Dermis microvascular lymphatic vessel endothelial cell (primary cell): ENCODE data around the gene TTLL10. TPM values are rescaled to one million over a fixed set of nuclear protein-coding genes. Genes with fewer than 3 reads are reported as not detected.
A peak's percentile ranks its signal among the peaks of the same experiment; 100 is the strongest.

Source experiments
- DNase-seq, 2 donors: peaks; one replicate each; pipeline versions ENCODE4 v3.0.0 to v3.0.0-alpha.2; 2010; ENCODE audit warnings: low read depth in 2 of 2
- total RNA-seq: library from RNA; depleted of rRNA; stranded (reverse); fragments of >200 nt; gene quantifications from 2 replicates; pipeline ENCODE4 v1.2.1, GENCODE V29; 2014

TTLL10 gene
- total RNA-seq, 1 donor from 2014 or later: not detected

DNA sequence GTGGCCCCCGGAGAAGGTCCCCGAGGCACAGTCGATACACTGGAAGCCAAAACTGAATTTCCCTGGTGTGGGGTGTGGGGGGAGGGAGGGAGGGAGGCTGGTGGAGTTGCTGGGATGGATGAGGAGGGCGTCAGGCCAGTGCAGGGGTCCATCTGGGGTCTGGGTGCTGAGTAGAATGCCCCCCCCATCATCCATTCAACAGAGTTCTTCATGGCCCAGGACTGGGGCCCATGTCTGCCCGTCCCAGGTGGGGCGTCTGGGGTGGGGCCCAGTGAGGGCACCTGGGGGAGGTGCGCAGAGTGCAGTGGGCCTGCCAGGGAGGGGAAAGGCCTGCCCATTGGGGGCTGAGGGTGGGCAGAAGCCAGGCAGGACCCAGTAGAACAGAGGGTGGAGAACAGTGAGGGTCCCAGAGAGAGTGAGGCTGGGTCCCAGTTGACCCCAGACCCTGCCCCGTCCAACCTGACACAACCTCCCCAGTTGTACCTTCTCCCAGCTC, 30.8 kb downstream of the TTLL10 start:
- DNase-seq: no peak

DNA sequence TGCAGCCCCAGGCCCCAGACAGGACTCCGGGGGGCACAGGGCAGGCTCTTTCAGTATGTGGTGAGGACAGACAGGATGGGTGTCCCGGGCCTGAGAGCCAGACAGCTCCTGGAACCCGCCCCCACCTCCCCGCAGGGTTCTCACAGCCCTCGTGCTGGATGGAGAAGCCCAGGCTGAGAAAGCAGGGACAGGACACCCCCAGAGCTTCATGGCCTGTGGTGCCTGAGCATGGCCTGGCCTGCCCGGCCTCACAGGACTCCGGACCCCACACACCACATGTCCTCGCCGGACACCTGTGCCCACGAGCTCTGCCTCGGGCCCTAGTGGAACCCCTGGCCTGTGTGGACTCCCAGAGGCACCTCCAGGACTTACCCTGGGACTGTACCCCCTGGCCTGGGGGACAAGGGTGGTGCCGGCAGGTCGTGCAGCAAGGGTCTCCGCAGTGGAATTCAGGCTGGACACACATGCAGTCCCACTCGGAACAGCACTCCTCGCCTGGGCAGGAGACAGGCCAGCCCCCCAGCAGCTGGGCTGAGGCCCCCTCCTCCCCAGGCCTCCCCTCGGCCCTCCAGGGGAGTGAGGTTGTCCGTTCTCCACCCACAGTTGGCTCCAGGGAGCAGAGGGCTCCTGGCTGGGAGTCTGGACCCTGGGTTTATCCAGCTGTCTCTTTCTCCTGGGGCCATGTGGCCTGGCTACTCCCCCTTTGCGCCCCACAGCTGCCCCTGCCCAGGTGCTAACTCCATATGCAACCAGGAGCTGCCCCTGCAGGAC, 31.5 kb downstream of the TTLL10 start:
- DNase-seq: no peak

DNA sequence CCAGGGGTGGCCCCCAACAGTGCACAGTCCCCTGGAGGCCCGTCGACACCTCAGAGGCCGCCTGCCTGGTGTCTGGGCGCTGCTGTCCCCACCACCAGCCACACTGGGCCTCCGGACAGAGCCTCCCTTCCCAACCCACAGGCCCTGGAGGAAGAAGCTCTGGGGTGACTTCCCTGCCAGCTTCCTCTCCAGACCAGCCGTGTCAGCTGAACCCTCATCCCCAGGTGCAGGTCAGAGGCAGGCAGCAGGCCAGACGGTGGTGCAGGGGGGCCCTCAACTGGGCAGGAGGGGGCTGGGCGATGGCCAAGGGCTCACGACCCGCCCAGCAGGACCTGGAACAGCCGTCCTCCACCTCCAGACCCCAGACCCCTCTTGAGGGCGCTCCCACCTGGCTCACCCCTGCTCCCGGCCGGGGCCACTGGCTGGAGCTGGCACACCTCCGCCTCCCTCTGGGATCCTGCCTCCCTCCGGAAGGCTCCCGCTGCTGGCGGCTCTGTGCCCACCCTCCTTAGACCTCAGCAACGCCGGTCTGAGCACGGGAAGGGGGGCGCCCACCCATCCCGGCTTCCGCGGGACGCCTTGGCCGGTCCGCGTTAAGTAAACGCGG, 32.2 kb downstream of the TTLL10 start:
- DNase-seq: no peak

DNA sequence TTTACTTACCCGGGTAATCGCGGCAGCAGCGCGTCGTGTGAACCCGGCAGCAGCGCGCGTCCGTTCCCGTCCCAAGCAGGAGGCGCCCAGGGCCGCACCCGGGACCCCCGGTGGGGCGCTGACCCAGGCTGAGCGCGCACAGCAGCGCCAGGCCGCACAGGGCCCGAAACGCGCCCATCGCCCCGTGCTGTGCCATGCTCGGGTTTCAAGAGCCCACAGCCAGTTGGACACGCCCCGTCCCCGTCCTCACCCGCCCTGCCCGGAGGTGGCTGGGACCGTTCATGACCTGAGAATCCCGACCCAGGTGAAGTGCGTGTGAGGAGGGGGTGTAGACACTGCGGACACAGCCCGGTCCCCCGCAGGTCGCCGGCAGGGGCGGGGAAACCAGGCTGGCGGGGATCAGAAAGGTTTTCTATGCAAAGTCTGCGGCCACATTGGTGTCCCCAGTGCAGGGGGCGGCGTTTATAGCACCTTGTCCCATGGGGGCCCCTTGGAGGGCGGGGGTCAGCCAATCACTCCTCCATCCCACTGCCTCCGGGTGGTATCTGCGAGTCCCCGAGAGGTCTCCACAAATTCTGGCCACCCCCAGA, 32.8 kb downstream of the TTLL10 start, which contains the start of gene TNFRSF18:
Gene TNFRSF18 (minus strand): TSS at position 217 of the 590 bp plus-strand sequence. CDS start 21 bp downstream, at position 196.
- DNase-seq: no peak

DNA sequence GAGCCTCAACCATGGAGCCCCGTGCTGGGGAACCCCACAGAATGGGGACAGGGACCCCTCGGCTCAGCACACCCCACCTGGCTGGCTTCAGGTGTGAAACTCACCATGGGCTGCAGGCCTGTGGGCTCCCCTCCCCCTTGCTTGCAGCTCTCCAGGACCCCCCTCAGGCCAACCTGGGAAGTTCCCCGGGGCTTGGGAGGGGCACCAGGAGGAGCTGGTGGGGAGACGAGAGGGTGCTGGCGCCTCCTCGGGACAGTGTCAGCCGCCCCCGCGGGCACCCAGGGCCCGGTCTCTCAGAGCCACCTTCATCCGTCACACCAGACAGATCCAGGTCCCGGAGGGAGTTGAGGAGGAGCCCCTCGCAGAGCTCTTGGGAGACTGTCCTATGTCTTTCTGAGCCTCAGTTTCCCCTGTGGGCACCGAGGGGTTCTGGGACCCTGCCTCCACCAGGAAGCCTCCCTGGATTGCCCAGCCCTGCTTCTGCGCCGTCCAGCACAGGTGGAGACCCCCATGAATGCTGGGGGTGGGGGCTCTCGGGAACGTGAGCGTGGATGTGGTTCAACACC, 33.4 kb downstream of the TTLL10 start:
- no peak for DNase-seq

DNA sequence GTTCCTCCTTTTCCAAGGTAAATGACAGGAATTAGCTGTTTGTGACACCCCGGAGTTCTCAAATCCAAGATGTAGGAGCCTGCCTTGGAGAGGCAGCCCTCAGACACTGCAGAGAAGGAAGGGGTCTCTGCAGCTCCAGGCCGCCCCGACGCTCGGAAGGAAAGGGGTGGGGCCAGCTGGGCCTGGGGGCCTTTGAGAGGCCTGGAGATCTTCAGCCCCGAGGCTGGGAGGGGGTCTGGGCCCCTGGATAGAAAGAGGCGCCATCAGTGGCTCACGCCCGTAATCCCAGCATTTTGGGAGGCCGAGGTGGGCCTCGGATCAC, 33.9 kb downstream of the TTLL10 start:
- no peak for DNase-seq

DNA sequence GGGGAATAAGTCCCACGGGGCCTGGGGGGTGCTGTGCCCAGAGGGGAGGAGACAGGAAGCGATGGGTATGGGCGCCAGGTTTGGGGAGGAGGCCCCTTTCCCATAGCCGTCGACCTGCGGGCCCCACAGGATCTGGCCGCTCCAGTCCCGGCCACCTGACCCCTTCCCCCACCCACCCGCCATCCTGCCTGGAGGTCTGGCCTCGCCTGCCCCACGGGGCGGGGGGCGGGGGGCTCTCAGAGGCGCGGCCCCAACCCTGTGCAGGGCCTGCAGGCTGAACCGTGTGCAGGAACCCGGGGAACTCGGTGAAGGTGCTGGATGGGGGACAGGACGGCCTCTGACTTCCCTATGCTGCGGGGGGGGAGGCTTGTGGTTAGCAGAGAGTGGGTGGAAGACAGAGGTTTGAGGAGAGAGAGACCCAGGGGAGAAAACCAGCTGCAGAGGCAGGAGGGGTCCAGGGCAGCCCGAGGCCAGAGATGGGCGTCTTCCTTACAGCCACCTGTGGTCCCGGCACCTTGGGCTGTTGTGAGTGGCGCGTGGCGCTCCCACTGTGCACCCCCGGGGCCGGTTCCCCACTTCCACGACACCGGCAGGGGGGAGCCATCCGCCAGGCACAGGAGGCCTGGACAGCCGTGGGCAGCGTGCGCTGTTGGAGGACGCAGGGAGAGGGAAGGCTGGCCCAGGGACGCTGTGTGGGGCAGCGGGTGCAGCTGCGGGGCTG, 35.2 kb downstream of the TTLL10 start:
- DNase-seq: no peak

DNA sequence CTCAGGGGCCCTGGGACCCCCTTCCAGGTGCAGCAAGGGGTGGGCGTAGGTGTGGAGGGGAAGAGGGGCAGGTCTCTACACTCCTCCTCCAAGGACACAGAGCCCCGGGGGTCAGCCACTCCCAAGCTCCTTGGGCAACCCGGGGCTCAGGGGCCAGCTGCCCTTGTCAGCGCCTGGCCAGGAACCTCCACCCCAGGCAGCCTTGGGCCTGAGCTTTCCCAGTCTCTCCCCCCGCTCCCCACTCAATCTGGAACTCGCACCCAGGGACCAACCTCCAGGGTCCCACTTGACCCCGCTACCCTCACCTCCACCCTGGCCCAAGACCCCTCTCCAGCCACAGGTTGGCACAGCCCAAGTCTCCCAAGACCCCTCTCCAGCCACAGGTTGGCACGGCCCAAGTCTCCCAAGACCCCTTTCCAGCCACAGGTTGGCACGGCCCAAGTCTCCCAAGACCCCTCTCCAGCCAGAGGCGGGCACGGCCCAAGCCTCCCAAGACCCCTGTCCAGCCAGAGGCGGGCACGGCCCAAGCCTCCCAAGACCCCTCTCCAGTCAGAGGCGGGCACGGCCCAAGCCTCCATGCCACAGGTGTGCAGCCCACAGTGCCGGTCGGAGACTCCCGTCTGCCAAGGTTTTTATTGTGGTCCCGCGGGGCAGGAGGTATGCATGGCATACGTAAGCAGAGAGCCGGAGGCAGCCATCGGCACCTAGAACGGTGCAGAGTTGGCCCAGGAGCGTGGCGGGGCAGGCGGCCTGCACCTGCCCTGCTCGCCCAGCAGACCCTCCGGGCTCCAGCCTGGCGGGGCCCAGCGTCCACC, 37.3 kb downstream of the TTLL10 start:
- no peak for DNase-seq

DNA sequence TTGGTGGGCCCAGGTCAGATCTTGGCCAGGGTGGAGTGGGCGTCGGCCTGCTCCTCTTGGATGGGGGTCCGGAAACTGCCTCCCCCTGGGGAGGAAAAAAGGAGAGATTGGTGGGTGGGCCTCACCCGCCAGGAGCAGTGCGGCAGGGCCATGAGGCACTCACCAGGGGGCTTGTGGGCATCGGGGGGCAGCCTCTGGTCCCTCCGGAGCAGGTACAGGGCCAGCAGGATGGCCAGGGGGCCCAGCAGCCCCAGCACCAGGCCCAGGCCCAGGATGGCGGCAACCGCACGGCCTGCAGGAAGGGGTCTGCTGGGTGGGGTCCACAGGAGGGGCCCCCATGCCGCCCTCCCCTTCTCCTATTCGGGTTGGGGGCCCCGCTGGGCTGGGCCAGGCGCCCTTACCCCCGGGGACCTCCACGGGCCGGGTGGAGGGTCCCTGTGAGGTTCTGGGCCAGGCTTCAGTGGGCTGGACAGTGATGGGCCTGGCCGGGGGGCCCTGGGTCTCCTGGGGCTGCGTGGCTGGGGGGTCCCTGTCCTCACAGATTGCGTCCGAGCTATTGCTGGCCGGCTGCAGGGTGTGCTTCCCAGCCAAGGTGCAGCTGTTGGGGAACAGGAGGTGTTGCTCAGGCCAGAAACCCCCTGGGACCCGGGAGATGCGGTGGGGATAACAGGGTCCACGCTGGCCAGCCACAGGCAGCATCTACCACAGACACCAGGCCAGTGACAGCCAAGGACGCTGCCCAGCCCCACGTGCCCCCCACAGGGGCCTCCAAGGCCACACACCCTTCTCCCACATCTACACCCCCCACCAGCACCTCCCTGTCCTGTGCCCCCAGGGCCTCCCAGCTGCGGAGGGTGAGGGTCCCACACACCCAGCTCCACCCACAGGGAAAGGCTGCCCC, 38.1 kb downstream of the TTLL10 start:
- DNase-seq: no peak

DNA sequence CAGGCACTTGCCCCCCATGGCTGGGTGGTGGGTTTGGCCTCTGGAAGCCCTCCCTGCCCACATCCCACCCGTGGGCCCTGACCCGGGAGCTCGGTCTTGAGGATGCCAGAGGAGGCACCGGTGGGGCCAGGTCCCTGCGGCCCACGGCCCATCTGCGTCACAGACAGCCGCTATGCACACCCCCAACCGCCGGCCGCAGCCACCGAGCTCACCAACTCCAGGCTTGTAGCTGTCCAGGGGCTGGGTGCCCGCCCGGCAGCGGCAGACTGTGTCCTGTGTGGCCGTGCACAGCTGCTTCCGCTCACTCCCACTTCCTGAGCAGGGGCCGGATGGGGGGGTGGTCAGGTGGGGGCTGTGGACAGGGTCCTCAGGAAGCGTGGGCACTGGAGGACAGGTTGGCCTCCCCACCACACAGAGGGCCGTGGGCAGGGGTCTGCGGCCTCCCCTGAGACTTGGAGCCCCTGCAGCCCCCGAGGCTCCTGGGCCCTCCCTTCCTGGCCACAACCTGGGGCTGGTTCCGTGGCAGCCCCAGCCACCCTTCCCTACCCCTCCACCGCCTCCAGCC, 39.2 kb downstream of the TTLL10 start:
- DNase-seq: peak; percentile 67 to 86

DNA sequence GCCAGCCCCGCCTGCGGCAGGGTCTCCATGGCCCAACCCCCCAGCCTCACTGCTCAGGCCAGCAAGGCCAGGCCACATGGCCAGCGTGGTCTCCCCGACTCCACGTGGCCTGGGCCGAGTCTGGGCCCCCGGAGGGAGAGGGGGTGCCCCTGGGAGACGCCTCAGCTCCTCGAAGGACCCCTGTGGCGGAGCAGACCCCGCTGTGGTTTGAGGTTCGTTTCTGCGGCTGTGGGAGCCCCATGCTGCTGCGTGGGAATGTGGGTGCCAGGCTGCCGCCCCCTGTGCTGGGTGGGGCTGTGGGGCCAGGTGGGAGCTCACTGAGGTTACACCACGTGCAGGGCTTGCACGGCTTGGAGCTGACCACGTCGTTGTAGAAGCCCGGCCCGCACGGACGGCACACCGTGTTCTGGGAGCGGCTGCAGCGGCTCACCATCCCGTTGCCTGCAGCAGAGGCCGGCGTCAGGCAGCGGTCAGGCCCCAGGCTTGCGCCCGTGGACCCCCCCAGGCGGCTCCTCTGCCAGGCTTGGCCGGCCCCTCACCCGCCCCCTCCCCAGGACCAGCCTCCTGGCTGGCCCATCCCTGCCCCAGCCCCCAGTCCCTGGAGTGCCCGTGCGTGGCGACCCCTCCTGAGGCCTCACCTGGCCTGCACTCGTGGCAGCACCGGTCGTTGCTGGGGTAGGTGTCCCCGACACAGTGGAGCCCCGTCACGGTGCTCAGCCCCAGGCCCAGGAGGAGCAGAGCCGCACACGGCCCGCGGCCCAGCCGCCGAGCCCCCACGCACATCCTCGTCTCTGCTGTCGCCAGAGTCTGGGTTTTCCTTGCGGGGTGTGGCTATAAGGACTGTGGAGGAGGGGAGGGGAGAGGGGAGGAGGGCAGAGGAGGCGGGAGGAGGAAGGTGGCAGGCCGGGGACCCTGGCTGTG, 39.9 kb downstream of the TTLL10 start, which contains the start of gene TNFRSF4:
Gene TNFRSF4 (minus strand): TSS at position 809 of the 921 bp plus-strand sequence. CDS start 26 bp downstream, at position 783.
- DNase-seq: no peak

DNA sequence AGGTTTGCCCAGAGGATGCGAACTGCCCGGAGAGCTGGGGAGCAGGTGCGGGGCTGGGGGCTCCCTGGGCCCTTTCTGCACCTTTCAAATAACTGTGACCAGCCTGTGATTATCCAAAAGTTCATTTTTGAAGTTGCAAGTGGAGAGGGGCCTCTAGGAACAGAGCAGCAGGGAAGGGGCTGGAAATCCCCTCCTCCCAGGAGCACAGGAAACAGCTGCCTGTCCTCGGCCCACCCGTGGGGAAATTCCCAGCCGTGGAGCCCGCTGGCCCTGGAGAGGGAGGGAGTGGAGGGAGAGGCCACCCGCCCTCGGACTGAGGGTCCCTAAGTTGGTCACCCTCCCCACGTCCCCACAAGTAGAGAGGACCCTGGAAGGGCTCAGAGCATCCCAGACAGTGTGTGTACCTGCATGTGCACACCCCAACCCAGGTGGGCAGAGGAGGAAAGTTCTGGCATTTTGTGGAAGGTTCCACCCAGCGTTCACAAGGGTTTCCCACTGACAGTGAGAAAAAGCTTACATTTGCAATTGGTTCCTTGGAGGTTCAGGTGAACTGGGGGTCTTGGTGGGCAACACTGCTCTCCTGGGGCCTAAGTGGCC, 41.5 kb downstream of the TTLL10 start:
- DNase-seq: peak in 1 of 2 donors; percentile 63

DNA sequence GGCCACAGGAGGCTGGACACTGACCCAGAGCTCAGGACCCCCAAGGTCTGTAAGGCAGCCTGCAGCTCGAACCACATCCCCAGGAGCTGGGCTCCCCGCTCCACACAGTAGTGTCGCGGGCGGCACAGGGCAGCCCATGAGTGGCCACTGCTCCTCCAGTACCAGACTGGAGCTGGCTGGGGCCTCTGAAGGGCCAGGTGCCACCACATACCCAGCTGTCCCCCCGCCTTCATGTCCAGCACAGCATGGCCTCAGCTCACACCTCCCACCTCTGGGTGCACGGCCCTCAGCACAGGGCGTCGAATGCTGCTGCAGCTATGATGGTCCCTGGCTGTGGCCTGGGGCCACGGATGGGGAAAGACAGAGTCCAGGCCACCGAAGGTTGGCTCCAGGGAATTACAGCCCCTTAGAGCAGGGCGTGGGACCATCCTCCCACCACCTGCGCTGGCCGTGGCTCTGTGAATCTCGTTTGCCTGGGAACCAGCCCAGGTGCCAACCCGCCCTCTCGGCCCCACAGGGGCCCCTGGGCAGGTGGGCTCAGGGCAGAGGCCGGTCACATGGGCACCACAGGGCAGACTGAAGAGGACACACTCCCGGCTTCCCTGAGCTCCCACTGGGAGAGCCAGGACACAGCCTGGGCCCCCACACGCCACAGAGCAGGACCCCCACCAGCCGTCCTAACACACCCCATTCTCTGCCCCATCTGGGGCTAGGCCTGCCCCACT, 42.4 kb downstream of the TTLL10 start:
- DNase-seq: no peak

DNA sequence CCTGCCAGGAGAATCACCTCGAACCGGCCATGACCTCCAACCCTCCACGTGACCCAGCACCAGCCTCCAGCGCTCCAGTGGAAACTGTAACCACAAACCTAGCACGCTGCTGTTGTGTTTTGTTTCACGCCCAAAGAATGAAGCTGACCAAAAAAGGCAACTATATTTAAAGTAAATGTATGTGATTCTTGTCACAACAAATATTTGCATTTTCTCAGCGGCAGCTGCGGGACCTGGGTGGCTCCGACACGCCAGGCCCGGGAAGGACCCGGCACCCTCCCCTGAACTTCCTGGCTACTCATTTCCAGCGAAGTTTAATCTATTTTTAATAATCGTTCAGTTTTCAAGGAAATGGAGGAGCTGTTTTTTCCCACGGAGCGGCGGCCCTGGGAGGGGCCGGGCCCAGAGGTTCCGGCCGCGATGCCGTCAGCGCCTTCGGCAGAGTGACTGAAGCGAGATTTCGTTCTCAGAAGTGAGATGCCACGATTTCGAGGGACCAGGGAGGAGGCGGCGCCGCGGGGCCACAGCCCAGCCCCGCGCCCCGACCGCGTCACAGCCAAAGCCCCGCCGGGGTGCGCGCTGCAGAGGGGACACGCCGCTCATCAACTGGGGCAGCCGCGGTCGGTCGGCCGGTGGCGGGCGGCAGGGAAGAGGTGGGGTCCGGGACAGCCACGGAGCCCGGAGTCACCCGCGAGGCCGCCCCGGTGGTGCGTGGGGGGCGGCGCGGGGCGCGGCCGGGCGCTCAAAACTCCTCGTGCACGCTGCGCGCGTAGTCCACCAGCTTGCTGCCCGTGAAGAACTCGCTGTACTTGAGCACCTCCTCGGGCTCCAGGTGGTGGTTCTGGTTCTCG, 43.3 kb downstream of the TTLL10 start:
- DNase-seq: no peak

DNA sequence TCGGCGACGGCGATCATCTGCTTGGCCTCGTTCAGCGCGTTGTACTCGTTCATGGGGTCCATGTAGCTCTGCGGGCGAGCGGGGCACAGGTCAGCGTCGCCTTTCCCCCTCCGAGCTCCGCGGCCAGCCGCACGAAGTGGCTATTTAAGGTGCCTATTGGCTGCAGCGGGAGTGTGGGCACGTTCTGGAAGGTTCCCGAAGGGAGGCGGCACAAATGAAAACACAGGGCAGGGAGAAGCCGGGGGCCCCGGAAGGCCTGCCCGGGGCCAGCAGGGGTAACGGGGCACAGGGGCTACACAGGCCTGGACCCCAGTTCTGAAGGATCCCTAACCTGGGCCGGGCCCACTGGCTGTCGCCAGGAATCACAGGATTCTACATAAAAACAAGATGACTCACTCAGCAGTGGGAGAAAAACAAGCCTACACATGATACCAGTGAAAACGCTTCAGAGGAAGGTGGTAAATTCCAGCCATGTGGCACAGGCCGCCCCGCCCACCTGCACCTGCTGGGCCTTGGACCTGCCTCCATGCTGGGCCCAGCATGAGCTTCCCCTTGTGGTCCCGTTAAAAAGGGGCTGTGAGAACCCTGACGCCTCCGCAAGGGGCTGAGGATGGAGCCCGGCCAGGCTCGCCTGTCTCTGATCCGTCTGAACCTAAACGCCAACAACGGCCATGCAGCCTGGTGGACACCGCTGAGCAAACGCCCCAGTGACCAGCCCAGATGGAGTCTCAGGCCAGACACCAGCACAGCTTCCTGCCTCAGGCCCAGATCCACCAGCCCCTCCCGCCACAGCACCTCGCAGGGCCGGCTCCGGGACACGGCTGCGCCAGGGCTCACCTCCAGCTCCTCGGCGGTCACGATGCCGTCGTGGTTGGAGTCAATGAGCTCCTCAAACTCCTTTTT, 44.2 kb downstream of the TTLL10 start:
- DNase-seq: peak; percentile 53 to 82
